Nephron progenitor cell (in vitro differentiated cells): Measurements from ENCODE around the gene POC1B.

Source experiments
- DNase-seq: peaks from one replicate; pipeline ENCODE4 v3.0.0; 2021
- H3K27ac Mint-ChIP-seq: 2 replicates; pipeline ENCODE4 v1.8.0; 2021; ENCODE audit warnings: mild to moderate bottlenecking, moderate library complexity, mixed read lengths
- H3K27me3 Mint-ChIP-seq: 2 replicates; pipeline ENCODE4 v1.8.0; 2021; ENCODE audit warnings: mild to moderate bottlenecking, low read depth, mixed read lengths; ENCODE audit not compliant: poor library complexity
- H3K36me3 Mint-ChIP-seq: 2 replicates; pipeline ENCODE4 v1.8.0; 2021; ENCODE audit warnings: low read depth, mixed read lengths
- H3K4me1 Mint-ChIP-seq: 2 replicates; pipeline ENCODE4 v1.8.0; 2021; ENCODE audit warnings: mixed read lengths
- H3K4me3 Mint-ChIP-seq: 2 replicates; pipeline ENCODE4 v1.8.0; 2021; ENCODE audit warnings: mild to moderate bottlenecking, moderate library complexity, mixed read lengths
- H3K9me3 Mint-ChIP-seq: 2 replicates; pipeline ENCODE4 v1.8.0; 2021; ENCODE audit warnings: mild to moderate bottlenecking, moderate library complexity, mixed read lengths
- CTCF ChIP-seq: fragments of 200-600 bp; sonication (generic); IDR thresholded peaks from 2 replicates; pipeline ENCODE4 v1.5.0; 2021; ENCODE audit warnings: antibody characterized with exemption

The POC1B gene

GRCh38 chr12:89523393-89523792, 2.5 kb downstream of the POC1B start:
- Mint-ChIP-seq H3K27me3 (peaks cover 7% of the 10 kb centered on the region), H3K36me3 (peaks cover 24% of the 10 kb centered on the region), H3K27ac (no peak overlapping the region), H3K4me1 (peaks cover 42% of the 10 kb centered on the region), H3K9me3 (no peaks in the 10 kb centered on the region), H3K4me3 (peak overlapping the region; percentile 92)
- TF ChIP-seq CTCF: no peak
- DNase-seq: no peak

GRCh38 chr12:89521364-89522223, 4.3 kb downstream of the POC1B start:
- H3K36me3 Mint-ChIP-seq: peaks cover 24% of the 10 kb centered on the region
- no peaks in the 10 kb centered on the region for H3K9me3 Mint-ChIP-seq
- H3K4me3 Mint-ChIP-seq: peak overlapping the region; percentile 38
- TF ChIP-seq CTCF: no peak
- H3K4me1 Mint-ChIP-seq: peaks cover 42% of the 10 kb centered on the region
- peaks cover 7% of the 10 kb centered on the region for H3K27me3 Mint-ChIP-seq
- no peak for DNase-seq
- no peak overlapping the region for H3K27ac Mint-ChIP-seq

GRCh38 chr12:89517720-89518119, 8.1 kb downstream of the POC1B start:
- TF ChIP-seq CTCF: no peak
- H3K4me3 Mint-ChIP-seq: no peak overlapping the region
- no peak for DNase-seq
- peaks cover 3% of the 10 kb centered on the region for H3K27me3 Mint-ChIP-seq
- no peak overlapping the region for H3K27ac Mint-ChIP-seq
- peaks cover 12% of the 10 kb centered on the region for H3K36me3 Mint-ChIP-seq
- peaks cover 14% of the 10 kb centered on the region for H3K4me1 Mint-ChIP-seq
- H3K9me3 Mint-ChIP-seq: no peaks in the 10 kb centered on the region

- no peaks in the 10 kb centered on the region for H3K9me3 Mint-ChIP-seq
- no peak for TF ChIP-seq CTCF
- H3K4me3 Mint-ChIP-seq: no peak overlapping the region
- no peak overlapping the region for H3K27ac Mint-ChIP-seq
- DNase-seq: no peak
- H3K4me1 Mint-ChIP-seq: peaks cover 5% of the 10 kb centered on the region
- peaks cover 6% of the 10 kb centered on the region for H3K36me3 Mint-ChIP-seq
- peaks cover 3% of the 10 kb centered on the region for H3K27me3 Mint-ChIP-seq
Measured at GRCh38 chr12:89516633-89517032, 9.2 kb downstream of the POC1B start.

- Mint-ChIP-seq H3K4me1 (no peaks in the 10 kb centered on the region), H3K9me3 (no peaks in the 10 kb centered on the region), H3K27me3 (no peaks in the 10 kb centered on the region), H3K36me3 (no peaks in the 10 kb centered on the region), H3K27ac (no peak overlapping the region), H3K4me3 (no peak overlapping the region)
- no peak for DNase-seq
- no peak for TF ChIP-seq CTCF
Measured at GRCh38 chr12:89514751-89515150, 11.1 kb downstream of the POC1B start.

GRCh38 chr12:89513544-89513943, 12.3 kb downstream of the POC1B start:
- DNase-seq: no peak
- no peaks in the 10 kb centered on the region for H3K9me3 Mint-ChIP-seq
- no peaks in the 10 kb centered on the region for H3K27me3 Mint-ChIP-seq
- TF ChIP-seq CTCF: no peak
- no peaks in the 10 kb centered on the region for H3K36me3 Mint-ChIP-seq
- H3K4me3 Mint-ChIP-seq: no peak overlapping the region
- no peak overlapping the region for H3K27ac Mint-ChIP-seq
- H3K4me1 Mint-ChIP-seq: no peaks in the 10 kb centered on the region
